ENCODE data around the gene FAM50A.

FAM50A gene

GRCh38 chrX:154413142-154413541, 30.8 kb upstream of the FAM50A start:
- no peak for DNase-seq

GRCh38 chrX:154417157-154417556, 26.8 kb upstream of the FAM50A start:
- no peak for DNase-seq

- no peak for DNase-seq
Measured at GRCh38 chrX:154419189-154419588, 24.8 kb upstream of the FAM50A start.

- no peak for DNase-seq
Measured at GRCh38 chrX:154419688-154420401, 24.1 kb upstream of the FAM50A start.

GRCh38 chrX:154420402-154420756, 23.6 kb upstream of the FAM50A start:
- no peak for DNase-seq

GRCh38 chrX:154426916-154427770, 16.8 kb upstream of the FAM50A start:
- DNase-seq, result no peak

- DNase-seq, result peak; percentile 95
Measured at GRCh38 chrX:154428176-154429171, 15.5 kb upstream of the FAM50A start, which contains the start of gene ATP6AP1. ATP6AP1 (plus strand) TSS chrX:154428677; CDS start chrX:154428693, 16 bp downstream.

- no peak for DNase-seq
Measured at GRCh38 chrX:154429711-154430110, 14.2 kb upstream of the FAM50A start.

GRCh38 chrX:154430479-154430878, 13.5 kb upstream of the FAM50A start:
- DNase-seq, result no peak

GRCh38 chrX:154430916-154431315, 13.0 kb upstream of the FAM50A start:
- no peak for DNase-seq

- no peak for DNase-seq
Measured at GRCh38 chrX:154431341-154431740, 12.6 kb upstream of the FAM50A start.

- DNase-seq, result no peak
Measured at GRCh38 chrX:154432210-154432609, 11.7 kb upstream of the FAM50A start.

- no peak for DNase-seq
Measured at GRCh38 chrX:154433605-154434004, 10.3 kb upstream of the FAM50A start.

- no peak for DNase-seq
Measured at GRCh38 chrX:154434394-154435168, 9.4 kb upstream of the FAM50A start.

GRCh38 chrX:154435171-154435733, 8.7 kb upstream of the FAM50A start:
- no peak for DNase-seq

GRCh38 chrX:154436374-154436982, 7.5 kb upstream of the FAM50A start:
- DNase-seq, result peak; percentile 54

GRCh38 chrX:154436983-154437752, 6.8 kb upstream of the FAM50A start, which contains the start of gene GDI1:
GDI1 (plus strand) TSS chrX:154437154; CDS start chrX:154437255, 101 bp downstream.
- DNase-seq, result peak; percentile 62

GRCh38 chrX:154437971-154438893, 5.7 kb upstream of the FAM50A start:
- no peak for DNase-seq

- no peak for DNase-seq
Measured at GRCh38 chrX:154439841-154440240, 4.1 kb upstream of the FAM50A start.

Data from fibroblast of skin of back (primary cell).